MM.1S (cell line): ENCODE data around the gene ANKRD13D.

ENCODE experiments used
- DNase-seq: peaks from one replicate; pipeline ENCODE4 v3.0.0-alpha.2; 2015
- H2AFZ ChIP-seq: fragments of 300-600 bp; sonication (generic); 2 replicates; pipeline ENCODE4 v1.6.0; 2016; ENCODE audit warnings: antibody characterized with exemption, low read length
- H3F3A ChIP-seq: fragments of 300-600 bp; sonication (generic); 2 replicates; pipeline ENCODE4 v1.6.1; 2016; ENCODE audit warnings: mild to moderate bottlenecking, antibody characterized with exemption, low read length, moderate library complexity, mixed read lengths; ENCODE audit not compliant: insufficient read depth
- H3K27ac ChIP-seq: fragments of 300-600 bp; sonication (generic); 2 replicates; pipeline ENCODE4 v1.5.1; 2016; ENCODE audit warnings: mild to moderate bottlenecking, low read length
- H3K27me3 ChIP-seq: fragments of 300-600 bp; sonication (generic); replicated peaks from 2 replicates; pipeline ENCODE4 v1.6.0; 2016; ENCODE audit warnings: low read length; ENCODE audit not compliant: insufficient read depth
- H3K36me3 ChIP-seq: fragments of 300-600 bp; sonication (generic); replicated peaks from 2 replicates; pipeline ENCODE4 v1.6.1; 2016; ENCODE audit warnings: mild to moderate bottlenecking, low read length, mixed read lengths; ENCODE audit not compliant: insufficient read depth
- H3K4me1 ChIP-seq: fragments of 300-600 bp; sonication (generic); 2 replicates; pipeline ENCODE4 v1.6.1; 2016; ENCODE audit warnings: low read length, mixed read lengths
- H3K4me2 ChIP-seq: fragments of 300-600 bp; sonication (generic); 2 replicates; pipeline ENCODE4 v1.6.0; 2016; ENCODE audit warnings: low read depth, low read length
- H3K4me3 ChIP-seq: fragments of 300-600 bp; sonication (generic); 2 replicates; pipeline ENCODE4 v1.5.1; 2016; ENCODE audit warnings: low read length, mixed read lengths
- H3K79me2 ChIP-seq: fragments of 300-600 bp; sonication (generic); 2 replicates; pipeline ENCODE4 v1.6.1; 2016; ENCODE audit warnings: mixed run types, low read length, mixed read lengths
- H3K9ac ChIP-seq: fragments of 300-600 bp; sonication (generic); 2 replicates; pipeline ENCODE4 v1.6.1; 2016; ENCODE audit warnings: low read length, mixed read lengths
- H3K9me2 ChIP-seq: fragments of 300-600 bp; sonication (generic); replicated peaks from 2 replicates; pipeline ENCODE4 v1.6.1; 2016; ENCODE audit warnings: mild to moderate bottlenecking, low read length, mixed read lengths; ENCODE audit not compliant: insufficient read depth
- H3K9me3 ChIP-seq: fragments of 300-600 bp; sonication (generic); replicated peaks from 2 replicates; pipeline ENCODE4 v1.6.1; 2016; ENCODE audit warnings: mild to moderate bottlenecking, low read length, mixed read lengths; ENCODE audit not compliant: insufficient read depth
- H4K20me1 ChIP-seq: fragments of 300-600 bp; sonication (generic); 2 replicates; pipeline ENCODE4 v1.6.1; 2016; ENCODE audit warnings: mild to moderate bottlenecking, low read length, moderate library complexity, mixed read lengths; ENCODE audit not compliant: insufficient read depth
- CTCF ChIP-seq: fragments of 300-600 bp; sonication (generic); IDR thresholded peaks from 2 replicates; pipeline ENCODE4 v1.5.1; 2016; ENCODE audit warnings: antibody characterized with exemption, low read length, mixed read lengths
- EZH2 ChIP-seq: fragments of 300-600 bp; sonication (generic); optimal IDR thresholded peaks from 2 replicates; pipeline ENCODE3; 2017; ENCODE audit warnings: low read depth, mild to moderate bottlenecking, antibody characterized with exemption, low read length, mixed read lengths
- EZH2phosphoT487 ChIP-seq: fragments of 300-600 bp; sonication (generic); IDR thresholded peaks from 2 replicates; pipeline ENCODE4 v1.6.1; 2018; ENCODE audit warnings: antibody characterized with exemption, low read length

Gene ANKRD13D

GRCh38 chr11:67269401-67270255 is 19.5 kb upstream of the ANKRD13D start:
- H3K9me3 ChIP-seq, result no peaks in the 10 kb centered on the region
- H3F3A ChIP-seq, result peaks cover 20% of the 10 kb centered on the region
- H2AFZ ChIP-seq, result no peak overlapping the region
- H3K4me1 ChIP-seq, result peaks cover 62% of the 10 kb centered on the region
- peak overlapping the region; percentile 90 for H3K4me2 ChIP-seq
- no peaks in the 10 kb centered on the region; the same call in 1 of the 2 replicates for H3K36me3 ChIP-seq
- TF ChIP-seq EZH2, result no peak
- peak overlapping the region; percentile 81 for H3K4me3 ChIP-seq
- H4K20me1 ChIP-seq, result peaks cover 45% of the 10 kb centered on the region
- no peak for DNase-seq
- peak overlapping the region; percentile 92; the same call in 1 of the 2 replicates for H3K9ac ChIP-seq
- peak overlapping the region; percentile 94; the same call in 1 of the 2 replicates for H3K27ac ChIP-seq
- H3K9me2 ChIP-seq, result no peaks in the 10 kb centered on the region
- H3K79me2 ChIP-seq, result peaks cover 87% of the 10 kb centered on the region
- H3K27me3 ChIP-seq, result no peaks in the 10 kb centered on the region

GRCh38 chr11:67270256-67271204 is 18.6 kb upstream of the ANKRD13D start:
- TF ChIP-seq CTCF, result no peak
- TF ChIP-seq EZH2phosphoT487, result no peak
- no peak for TF ChIP-seq EZH2
- Histone ChIP-seq H3F3A (peaks cover 25% of the 10 kb centered on the region), H3K36me3 (no peaks in the 10 kb centered on the region; the same call in 1 of the 2 replicates), H2AFZ (no peak overlapping the region), H3K27ac (peak overlapping the region; percentile 94; the same call in 1 of the 2 replicates), H3K4me1 (peaks cover 69% of the 10 kb centered on the region), H3K9me3 (no peaks in the 10 kb centered on the region), H3K9me2 (no peaks in the 10 kb centered on the region), H3K4me3 (peak overlapping the region; percentile 81; the same call in 1 of the 2 replicates), H4K20me1 (peaks cover 45% of the 10 kb centered on the region), H3K27me3 (no peaks in the 10 kb centered on the region), H3K9ac (peak overlapping the region; percentile 92; the same call in 1 of the 2 replicates), H3K4me2 (peak overlapping the region; percentile 90), H3K79me2 (peaks cover 96% of the 10 kb centered on the region)
- DNase-seq, result no peak

- TF ChIP-seq EZH2phosphoT487 (no peak), EZH2 (no peak), CTCF (no peak)
- Histone ChIP-seq H3K27me3 (no peaks in the 10 kb centered on the region), H3K4me3 (no peak overlapping the region), H2AFZ (no peak overlapping the region), H3K9me2 (no peaks in the 10 kb centered on the region), H3K36me3 (no peaks in the 10 kb centered on the region; the same call in 1 of the 2 replicates), H3K4me2 (peak overlapping the region; percentile 90; the same call in 1 of the 2 replicates), H3F3A (peaks cover 31% of the 10 kb centered on the region), H4K20me1 (peaks cover 45% of the 10 kb centered on the region), H3K9me3 (no peaks in the 10 kb centered on the region), H3K4me1 (peaks cover 70% of the 10 kb centered on the region), H3K27ac (no peak overlapping the region), H3K9ac (no peak overlapping the region), H3K79me2 (peaks cover 97% of the 10 kb centered on the region)
- no peak for DNase-seq
Observed at GRCh38 chr11:67271205-67271540, 17.9 kb upstream of the ANKRD13D start.
